Spleen (tissue), 7 donors: ENCODE data around the gene IDE.

ENCODE experiments used
- POLR2A ChIP-seq, 3 donors: fragments of 450-650 bp; IDR thresholded peaks; one replicate each; pipeline ENCODE4 v1.5.1; 2017; ENCODE audit warnings: antibody characterized with exemption in 3 of 3, mild to moderate bottlenecking in 1 of 3
- TF ChIP-seq, protein P1 (sequence below), 11 experiments: fragments of 200-600 bp in 7 of 11; fragments of 450-650 bp in 4 of 11; sonication (generic) in 4 of 11; IDR thresholded peaks in 8 of 11; conservative IDR thresholded peaks in 3 of 11; 1 replicate in 7 of 11; 2 replicates in 4 of 11; pipeline versions ENCODE4 v1.4.0 to v1.8.0; 2016 to 2021; ENCODE audit warnings: antibody characterized with exemption in 11 of 11, inconsistent platforms in 4 of 11, mild to moderate bottlenecking in 1 of 11
- donor health status: DM: no; HTN: no; CAD: no; lungs with moderate emphysema.
- donor health status: DM: no; HTN: no; CAD: no.
- donor health status: DM: no; HTN: no; CAD: no.

DNA sequence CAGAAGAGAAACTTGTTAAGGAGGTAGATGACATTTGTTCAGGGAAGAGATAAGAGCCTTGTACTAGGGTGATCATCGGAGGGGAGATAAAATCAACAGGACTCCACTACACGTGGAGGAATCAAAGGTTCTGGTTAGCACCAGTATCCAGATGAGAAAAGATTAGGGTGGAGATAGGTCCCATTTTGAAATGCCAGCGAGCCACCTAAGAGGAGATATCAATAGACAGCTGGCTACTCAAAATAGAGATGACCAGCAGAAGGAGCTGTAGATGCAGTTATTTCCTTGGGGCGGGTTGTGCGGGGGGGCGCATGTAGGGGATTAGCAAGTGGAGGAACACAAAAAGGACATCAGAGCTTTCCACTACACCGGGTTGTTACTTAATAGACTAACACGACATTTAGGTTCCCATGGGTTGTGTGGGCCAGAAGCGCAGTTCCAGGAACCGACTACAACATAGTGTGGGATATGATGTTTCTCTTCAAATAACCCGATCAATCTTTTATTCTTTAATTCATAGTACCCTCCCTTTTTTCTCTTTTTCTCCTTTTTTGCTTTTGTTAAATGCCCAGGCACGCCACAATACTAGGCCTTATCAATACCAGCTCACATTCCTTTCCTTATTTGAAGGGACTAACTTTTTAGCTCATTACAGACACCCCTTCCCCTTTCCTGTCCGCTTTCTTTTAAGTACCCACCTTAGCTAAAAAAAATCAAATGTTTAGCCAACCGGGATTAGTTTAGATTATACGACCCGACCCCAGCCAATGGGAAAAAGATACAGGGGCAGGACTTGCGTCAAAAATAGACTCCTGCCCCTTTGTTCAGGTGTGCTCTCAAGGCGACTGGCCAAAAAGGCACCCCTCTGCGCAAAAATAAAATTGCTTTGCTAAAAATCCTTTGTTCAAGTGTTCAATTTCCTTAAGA, 17.0 kb upstream of the IDE start:
- TF ChIP-seq, protein P1, sequence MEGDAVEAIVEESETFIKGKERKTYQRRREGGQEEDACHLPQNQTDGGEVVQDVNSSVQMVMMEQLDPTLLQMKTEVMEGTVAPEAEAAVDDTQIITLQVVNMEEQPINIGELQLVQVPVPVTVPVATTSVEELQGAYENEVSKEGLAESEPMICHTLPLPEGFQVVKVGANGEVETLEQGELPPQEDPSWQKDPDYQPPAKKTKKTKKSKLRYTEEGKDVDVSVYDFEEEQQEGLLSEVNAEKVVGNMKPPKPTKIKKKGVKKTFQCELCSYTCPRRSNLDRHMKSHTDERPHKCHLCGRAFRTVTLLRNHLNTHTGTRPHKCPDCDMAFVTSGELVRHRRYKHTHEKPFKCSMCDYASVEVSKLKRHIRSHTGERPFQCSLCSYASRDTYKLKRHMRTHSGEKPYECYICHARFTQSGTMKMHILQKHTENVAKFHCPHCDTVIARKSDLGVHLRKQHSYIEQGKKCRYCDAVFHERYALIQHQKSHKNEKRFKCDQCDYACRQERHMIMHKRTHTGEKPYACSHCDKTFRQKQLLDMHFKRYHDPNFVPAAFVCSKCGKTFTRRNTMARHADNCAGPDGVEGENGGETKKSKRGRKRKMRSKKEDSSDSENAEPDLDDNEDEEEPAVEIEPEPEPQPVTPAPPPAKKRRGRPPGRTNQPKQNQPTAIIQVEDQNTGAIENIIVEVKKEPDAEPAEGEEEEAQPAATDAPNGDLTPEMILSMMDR (IDR thresholded peaks at IDR 0.05 in 8 of 11, conservative IDR thresholded peaks at IDR 0.05 in 3 of 11), result peak in 3 of 11 experiments; percentile 9 to 36 (median 27)
- TF ChIP-seq POLR2A (IDR thresholded peaks at IDR 0.05), result no peak
